HG02938 (cell line): Measurements from ENCODE around the gene PROX2.

Experiments
- ATAC-seq: cut with Tn5 transposase; IDR thresholded peaks from one replicate; pipeline ENCODE4 v1.9.1; 2021; ENCODE audit warnings: mild to moderate bottlenecking, moderate library complexity; ENCODE audit not compliant: unreplicated experiment

Gene PROX2

DNA sequence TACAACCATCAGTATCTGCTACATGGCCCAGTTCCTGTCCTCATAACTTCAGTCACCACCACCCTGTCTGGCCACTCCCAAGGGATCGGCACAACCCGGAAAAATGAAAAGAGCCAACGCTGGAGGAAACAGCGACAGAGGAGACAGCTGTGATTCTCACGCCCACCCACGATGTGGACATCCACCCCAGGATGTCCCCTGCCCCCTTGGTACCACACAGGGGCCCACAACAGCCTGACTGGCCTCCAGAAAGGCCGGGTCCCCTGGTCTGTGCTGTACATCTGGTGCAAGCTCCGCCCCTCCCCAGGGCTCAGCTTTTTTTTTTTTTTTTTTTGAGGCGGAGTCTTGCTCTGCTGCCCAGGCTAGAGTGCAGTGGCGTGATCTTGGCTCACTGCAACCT is 34.6 kb upstream of the PROX2 start:
- no peak for ATAC-seq

DNA sequence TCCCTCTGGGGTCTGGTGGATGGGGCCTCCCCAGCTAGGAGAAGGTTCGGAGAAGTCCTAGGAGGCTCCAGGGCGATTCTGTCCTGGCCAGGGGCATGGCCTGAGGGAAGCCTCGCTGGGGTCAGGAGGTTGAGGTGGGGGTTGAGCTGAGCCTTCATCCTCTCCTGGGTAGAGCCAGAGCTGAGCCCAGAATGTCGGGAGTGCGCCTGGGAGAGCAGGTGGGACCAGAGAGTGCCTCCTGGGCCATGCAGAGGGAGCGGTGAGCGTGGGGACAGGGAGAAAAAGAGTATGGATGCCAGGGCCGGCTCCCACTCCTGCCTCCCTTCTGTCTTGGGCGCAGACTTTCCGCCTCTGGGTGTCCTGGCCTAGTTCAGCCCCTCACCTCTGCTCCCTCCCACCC is 34.0 kb upstream of the PROX2 start:
- ATAC-seq: no peak

DNA sequence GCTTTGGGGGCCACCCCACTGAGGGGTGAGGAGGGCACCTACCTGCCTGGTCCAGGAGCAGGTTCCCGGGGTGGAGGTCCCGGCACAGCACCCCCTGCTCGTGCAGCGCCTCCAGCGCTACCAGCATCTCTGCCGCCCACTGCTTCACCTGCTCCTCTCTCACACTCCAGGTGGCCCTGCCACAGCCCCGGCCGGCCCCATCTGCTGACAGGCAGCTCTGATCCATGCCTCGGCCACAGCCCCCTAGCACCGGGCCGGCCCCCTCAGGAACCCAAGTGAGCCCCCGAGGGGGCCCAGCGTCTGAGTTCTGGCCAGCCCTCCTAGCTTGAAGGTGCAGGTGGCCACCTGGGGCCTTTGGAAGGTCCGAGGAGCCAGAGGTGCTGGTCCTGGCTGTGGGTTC is 33.6 kb upstream of the PROX2 start:
- ATAC-seq: no peak

DNA sequence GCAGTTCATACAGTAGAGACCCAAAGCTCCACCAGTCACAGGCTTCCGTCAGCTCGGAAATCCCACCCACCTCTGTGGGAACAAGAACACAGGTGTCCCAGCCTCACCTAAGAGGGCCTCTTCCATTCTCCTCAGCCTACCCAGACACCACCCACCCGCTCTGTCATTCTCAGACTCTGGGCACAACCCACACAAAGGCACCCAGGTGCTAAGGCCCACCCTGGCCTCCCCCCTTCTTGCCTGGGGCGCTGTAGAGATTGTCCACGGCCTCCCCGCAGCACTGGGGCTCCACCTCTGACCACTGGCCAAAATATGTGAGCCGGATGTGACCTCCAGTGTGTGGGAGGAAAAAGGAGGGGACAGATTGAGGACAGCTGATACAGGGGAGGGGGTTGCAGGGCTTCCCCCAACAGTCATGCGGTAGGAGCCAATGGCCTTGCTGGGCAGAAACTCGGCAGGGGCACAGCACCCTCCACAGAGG is 33.0 kb upstream of the PROX2 start:
- ATAC-seq: no peak

DNA sequence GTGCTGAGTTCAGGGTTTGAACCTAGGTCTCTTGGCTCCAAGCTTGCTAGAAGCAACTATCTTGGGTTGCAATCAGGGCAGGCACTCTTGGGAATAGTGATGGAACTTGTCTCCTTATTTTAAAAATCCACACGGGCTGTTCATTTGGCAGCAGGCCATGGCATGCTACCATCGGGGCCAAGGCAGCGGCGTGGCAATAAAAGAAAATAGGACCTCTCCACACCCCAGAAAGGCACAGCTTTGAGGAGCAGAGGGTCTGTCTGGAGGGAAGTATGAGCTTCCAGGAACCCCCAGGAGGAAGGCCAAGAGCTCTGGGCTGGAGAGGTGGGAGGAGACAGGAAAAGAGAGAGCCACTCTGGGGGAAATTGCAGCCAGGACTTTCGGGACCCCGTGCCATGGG is 31.8 kb upstream of the PROX2 start:
- no peak for ATAC-seq

GRCh38 chr14:74906925-74907521 is 31.1 kb upstream of the PROX2 start:
- ATAC-seq: no peak

- no peak for ATAC-seq
Measured at GRCh38 chr14:74905595-74906142, 29.7 kb upstream of the PROX2 start.

GRCh38 chr14:74904635-74905503 is 28.9 kb upstream of the PROX2 start:
- ATAC-seq: no peak

- no peak for ATAC-seq
Measured at GRCh38 chr14:74902941-74903705, 27.2 kb upstream of the PROX2 start.

DNA sequence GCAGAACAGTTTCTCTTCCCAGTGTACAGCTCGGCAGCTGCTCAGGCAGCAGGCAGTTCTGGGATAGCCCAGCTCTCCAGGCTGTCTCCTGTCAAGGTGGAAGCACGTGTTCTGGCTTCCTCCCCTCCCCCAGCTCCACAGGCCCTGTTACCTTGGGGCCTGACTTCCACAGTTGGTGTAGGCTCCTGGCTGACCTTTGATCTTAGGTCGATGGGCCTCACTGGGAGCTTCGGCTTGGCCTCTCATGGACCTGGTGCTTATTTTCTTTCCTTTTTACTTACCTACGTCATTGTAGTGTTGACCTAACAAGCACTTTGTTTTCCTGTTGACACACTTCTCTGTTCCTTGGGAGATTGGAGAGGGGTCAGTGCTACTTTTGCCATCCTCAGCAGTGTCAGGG is 22.7 kb upstream of the PROX2 start:
- no peak for ATAC-seq

- ATAC-seq: no peak
Measured at GRCh38 chr14:74898083-74898482, 22.1 kb upstream of the PROX2 start.

GRCh38 chr14:74897642-74898041 is 21.7 kb upstream of the PROX2 start:
- no peak for ATAC-seq

GRCh38 chr14:74896400-74896799 is 20.5 kb upstream of the PROX2 start:
- no peak for ATAC-seq

GRCh38 chr14:74893614-74894091 is 17.7 kb upstream of the PROX2 start:
- peak; percentile 60 for ATAC-seq

GRCh38 chr14:74892745-74893144 is 16.8 kb upstream of the PROX2 start:
- ATAC-seq: no peak

DNA sequence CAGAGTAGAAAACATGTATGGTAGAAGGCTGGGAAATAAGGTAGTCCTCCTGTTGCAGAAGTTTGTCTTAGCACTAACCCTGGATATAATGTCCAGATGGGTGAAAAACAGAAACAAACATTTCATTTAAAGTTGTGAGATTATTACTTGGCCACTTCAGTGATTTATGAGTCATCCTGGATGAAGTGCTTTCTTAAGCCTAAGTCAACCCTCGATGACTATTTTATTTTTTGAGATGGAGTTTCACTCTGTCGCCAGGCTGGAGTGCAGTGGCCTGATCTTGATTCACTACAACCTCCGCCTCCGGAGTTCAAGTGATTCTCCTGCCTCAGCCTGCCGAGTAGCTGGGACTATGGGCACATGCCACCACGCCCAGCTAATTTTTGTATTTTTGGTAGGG is 15.9 kb upstream of the PROX2 start:
- no peak for ATAC-seq

DNA sequence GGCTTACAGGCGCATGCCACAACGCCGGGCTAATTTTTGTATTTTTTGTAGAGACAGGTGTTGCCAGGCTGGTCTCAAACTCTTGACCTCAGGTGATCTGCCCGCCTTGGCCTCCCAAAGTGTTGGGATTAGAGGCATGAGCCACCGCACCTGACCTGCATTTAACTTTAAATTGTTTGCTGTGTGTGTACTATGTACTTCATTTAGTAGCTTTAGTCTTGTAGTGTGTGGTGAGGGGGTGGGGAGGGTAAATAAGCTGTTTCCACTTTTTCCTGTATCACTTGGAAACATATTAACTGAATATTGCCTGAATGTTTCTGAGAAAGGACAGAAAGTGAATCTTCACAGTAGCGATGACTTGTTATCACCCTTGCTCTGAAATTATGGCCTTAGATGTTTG is 14.3 kb upstream of the PROX2 start:
- no peak for ATAC-seq

- ATAC-seq: no peak
Measured at GRCh38 chr14:74888164-74889158, 12.5 kb upstream of the PROX2 start.

- no peak for ATAC-seq
Measured at GRCh38 chr14:74886001-74886400, 10.1 kb upstream of the PROX2 start.
